Nephron (organoid): ENCODE measurements around the gene ERRFI1.

Experiments
- H3K27ac Mint-ChIP-seq, 3 experiments: 2 replicates each; pipeline ENCODE4 v1.8.0; 2020; ENCODE audit warnings: mixed read lengths in 3 of 3, mild to moderate bottlenecking in 2 of 3, moderate library complexity in 1 of 3
- H3K27me3 Mint-ChIP-seq: 2 replicates; pipeline ENCODE4 v1.8.0; 2021; ENCODE audit warnings: low read depth, mild to moderate bottlenecking, moderate library complexity, mixed read lengths
- H3K36me3 Mint-ChIP-seq: 2 replicates; pipeline ENCODE4 v1.8.0; 2020; ENCODE audit warnings: low read depth, mixed read lengths
- H3K4me1 Mint-ChIP-seq: 2 replicates; pipeline ENCODE4 v1.8.0; 2020; ENCODE audit warnings: mixed read lengths
- H3K4me3 Mint-ChIP-seq, 3 experiments: 2 replicates each; pipeline ENCODE4 v1.8.0; 2020; ENCODE audit warnings: mild to moderate bottlenecking in 3 of 3, mixed read lengths in 3 of 3, moderate library complexity in 2 of 3
- H3K9me3 Mint-ChIP-seq: 2 replicates; pipeline ENCODE4 v1.8.0; 2020; ENCODE audit warnings: mixed read lengths
- TF ChIP-seq, protein P1 (sequence below), 3 experiments: fragments of 200-600 bp; sonication (generic); IDR thresholded peaks; one replicate each; pipeline ENCODE4 v1.5.0; 2021; ENCODE audit warnings: antibody characterized with exemption in 3 of 3; ENCODE audit not compliant: unreplicated experiment in 3 of 3

Gene ERRFI1

DNA sequence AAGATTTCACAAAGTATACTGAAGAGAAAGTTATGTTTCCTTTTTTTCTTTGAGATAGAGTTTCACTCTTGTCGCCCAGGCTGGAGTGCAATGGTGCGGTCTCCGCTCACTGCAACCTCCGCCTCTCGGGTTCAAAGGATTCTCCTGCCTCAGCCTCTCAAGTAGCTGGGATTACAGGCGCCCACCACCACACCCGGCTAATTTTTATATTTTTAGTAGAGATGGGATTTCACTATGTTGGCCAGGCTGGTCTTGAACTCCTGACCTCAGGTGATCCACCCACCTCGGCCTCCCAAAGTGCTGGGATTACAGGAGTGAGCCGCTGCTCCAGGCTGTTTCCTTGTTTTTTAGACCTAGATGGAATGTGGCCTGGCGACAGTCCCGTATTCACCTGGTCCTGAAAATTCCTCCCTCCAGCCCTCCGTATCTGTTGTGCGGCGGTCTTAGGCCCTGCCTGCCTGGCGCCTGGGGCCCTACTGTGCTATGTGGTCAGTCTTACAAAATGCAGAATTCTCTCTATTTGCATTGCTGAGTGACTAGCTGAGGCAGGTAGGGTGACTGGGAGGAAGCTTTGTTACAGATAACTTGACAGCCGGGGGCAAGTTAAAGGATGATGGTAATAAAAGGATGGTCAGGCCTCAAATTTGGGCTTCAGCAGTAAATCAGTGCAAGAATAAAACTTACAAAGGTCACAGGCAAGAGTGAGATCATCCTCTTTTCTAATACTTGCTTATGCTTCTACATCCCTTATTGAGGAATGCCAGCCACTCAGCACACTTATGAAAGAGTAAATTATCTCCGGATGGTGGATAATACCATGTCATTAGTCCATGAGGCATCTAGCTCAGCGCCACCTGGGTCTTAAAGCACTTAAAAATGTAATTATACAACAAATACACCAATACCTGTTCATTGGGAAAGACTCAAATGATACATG lies 34.3 kb downstream of the ERRFI1 start:
- peaks cover 26% of the 10 kb centered on the region for H3K36me3 Mint-ChIP-seq
- no peak overlapping the region for H3K27ac Mint-ChIP-seq
- H3K9me3 Mint-ChIP-seq: no peaks in the 10 kb centered on the region
- no peaks in the 10 kb centered on the region for H3K27me3 Mint-ChIP-seq
- no peaks in the 10 kb centered on the region for H3K4me1 Mint-ChIP-seq
- no peak overlapping the region for H3K4me3 Mint-ChIP-seq
- TF ChIP-seq, protein P1, sequence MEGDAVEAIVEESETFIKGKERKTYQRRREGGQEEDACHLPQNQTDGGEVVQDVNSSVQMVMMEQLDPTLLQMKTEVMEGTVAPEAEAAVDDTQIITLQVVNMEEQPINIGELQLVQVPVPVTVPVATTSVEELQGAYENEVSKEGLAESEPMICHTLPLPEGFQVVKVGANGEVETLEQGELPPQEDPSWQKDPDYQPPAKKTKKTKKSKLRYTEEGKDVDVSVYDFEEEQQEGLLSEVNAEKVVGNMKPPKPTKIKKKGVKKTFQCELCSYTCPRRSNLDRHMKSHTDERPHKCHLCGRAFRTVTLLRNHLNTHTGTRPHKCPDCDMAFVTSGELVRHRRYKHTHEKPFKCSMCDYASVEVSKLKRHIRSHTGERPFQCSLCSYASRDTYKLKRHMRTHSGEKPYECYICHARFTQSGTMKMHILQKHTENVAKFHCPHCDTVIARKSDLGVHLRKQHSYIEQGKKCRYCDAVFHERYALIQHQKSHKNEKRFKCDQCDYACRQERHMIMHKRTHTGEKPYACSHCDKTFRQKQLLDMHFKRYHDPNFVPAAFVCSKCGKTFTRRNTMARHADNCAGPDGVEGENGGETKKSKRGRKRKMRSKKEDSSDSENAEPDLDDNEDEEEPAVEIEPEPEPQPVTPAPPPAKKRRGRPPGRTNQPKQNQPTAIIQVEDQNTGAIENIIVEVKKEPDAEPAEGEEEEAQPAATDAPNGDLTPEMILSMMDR (IDR thresholded peaks at IDR 0.05; ENCODE audit: unreplicated experiment in 3 of 3): no peak

DNA sequence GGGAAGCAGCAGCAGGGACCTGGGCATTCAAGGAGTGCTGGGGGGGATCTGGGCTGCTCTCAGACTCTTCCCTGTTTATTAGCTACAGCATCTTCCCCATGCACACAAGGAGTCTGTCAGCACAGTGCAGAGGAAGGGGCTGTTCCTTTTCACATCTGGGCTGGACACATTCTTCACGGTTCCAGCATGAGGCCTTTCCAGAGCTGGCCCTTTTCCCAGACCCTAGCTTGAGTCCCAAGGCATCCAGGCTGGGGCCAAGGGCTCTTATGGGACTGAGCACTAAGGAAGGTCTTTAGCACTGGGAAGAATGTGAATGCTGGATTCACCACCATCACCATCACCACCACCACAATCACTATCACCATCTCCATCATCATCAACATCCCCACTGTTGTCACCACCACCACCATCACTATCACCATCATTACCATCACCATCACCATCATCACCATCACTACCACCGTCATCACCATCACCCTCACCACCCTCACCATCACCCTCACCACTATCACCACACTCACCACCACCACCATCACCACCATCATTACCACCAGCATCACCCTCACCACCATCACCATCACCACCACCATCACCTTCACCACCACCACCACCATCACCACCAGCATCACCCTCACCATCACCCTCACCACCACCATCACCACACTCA lies 36.2 kb downstream of the ERRFI1 start:
- H3K4me3 Mint-ChIP-seq: no peak overlapping the region
- H3K36me3 Mint-ChIP-seq: peaks cover 42% of the 10 kb centered on the region
- no peaks in the 10 kb centered on the region for H3K9me3 Mint-ChIP-seq
- no peak overlapping the region for H3K27ac Mint-ChIP-seq
- H3K27me3 Mint-ChIP-seq: no peaks in the 10 kb centered on the region
- H3K4me1 Mint-ChIP-seq: no peaks in the 10 kb centered on the region
- TF ChIP-seq, protein P1 (IDR thresholded peaks at IDR 0.05; ENCODE audit: unreplicated experiment in 3 of 3): no peak

DNA sequence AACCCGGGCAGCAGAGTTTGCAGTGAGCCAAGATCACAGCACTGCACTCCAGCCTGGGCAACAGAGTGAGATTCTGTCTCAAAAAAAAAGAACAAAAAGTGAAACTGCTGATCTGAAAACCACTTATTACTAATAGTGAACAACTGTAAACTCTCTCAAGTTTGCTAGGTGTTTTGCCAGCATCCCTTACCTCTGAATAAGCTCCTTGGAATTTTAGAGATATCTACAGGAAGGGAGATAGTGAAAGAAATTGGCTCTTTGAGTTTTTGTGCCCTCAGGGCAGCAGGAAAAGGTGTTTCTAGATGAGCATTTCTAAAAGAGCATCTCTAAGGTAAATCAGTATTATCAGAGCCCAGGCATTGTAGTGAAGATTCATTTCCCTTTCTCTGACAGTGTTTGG lies 37.5 kb downstream of the ERRFI1 start:
- H3K4me3 Mint-ChIP-seq: no peak overlapping the region
- peaks cover 52% of the 10 kb centered on the region for H3K36me3 Mint-ChIP-seq
- TF ChIP-seq, protein P1 (IDR thresholded peaks at IDR 0.05; ENCODE audit: unreplicated experiment in 3 of 3): no peak
- H3K27me3 Mint-ChIP-seq: no peaks in the 10 kb centered on the region
- no peak overlapping the region for H3K27ac Mint-ChIP-seq
- H3K4me1 Mint-ChIP-seq: no peaks in the 10 kb centered on the region
- H3K9me3 Mint-ChIP-seq: no peaks in the 10 kb centered on the region

DNA sequence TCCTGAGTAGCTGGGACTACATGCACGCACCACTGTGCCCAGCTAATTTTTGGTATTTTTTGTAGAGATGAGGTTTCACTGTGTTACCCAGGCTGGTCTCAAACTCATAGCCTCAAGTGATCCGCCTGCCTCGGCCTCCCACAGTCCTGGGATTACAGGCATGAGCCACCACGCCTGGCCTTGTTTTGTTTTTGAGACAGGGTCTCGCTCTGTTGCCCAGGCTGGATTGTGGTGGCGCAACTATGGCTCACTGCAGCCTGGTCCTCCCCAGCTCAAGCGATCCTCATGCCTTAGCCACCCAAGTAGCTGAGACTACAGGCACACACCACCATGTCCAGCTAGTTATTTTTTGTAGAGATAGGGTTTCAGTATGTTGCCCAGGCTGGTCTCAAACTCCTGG lies 38.6 kb downstream of the ERRFI1 start:
- Mint-ChIP-seq H3K4me1 (no peaks in the 10 kb centered on the region), H3K36me3 (peaks cover 53% of the 10 kb centered on the region), H3K27me3 (no peaks in the 10 kb centered on the region), H3K9me3 (no peaks in the 10 kb centered on the region), H3K27ac (no peak overlapping the region), H3K4me3 (no peak overlapping the region)
- TF ChIP-seq, protein P1 (IDR thresholded peaks at IDR 0.05; ENCODE audit: unreplicated experiment in 3 of 3): no peak

DNA sequence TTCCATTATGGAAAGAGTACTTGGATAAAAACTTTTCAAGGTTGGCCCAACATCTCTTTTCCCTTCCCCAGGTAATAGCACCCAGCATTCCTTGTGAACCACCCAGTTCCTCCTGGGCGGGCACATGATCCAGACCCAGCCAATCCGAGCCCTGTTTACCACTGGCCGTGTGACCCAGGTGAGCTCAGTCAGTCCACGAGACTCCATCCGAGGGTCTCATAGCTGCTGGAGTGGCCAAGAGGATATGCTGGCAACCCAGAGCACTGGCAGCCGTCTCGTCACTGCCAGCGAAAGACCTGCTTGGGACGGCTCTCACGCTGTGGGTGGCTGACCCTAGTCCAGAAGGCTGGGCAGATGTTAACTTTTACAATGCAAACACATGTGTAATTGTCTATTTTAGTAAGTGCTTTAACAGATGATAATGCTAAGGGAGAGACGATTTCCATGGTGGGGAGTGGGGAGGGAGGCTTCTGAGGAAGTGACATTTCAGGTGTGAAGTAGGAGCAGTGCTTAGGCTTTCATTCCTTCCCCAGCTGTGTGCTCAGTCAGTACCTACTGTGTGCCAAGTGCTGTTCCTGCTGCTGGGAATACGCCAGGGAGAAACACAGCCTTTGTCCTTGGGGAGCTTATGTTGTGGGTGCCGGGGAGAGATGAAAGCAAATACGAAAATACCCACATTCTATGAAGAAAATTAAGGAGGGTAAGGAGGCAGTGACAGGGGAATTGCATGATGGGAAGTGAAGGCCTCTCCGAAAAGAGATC lies 40.1 kb downstream of the ERRFI1 start:
- no peaks in the 10 kb centered on the region for H3K9me3 Mint-ChIP-seq
- no peak overlapping the region for H3K27ac Mint-ChIP-seq
- peaks cover 58% of the 10 kb centered on the region for H3K36me3 Mint-ChIP-seq
- no peaks in the 10 kb centered on the region for H3K27me3 Mint-ChIP-seq
- no peaks in the 10 kb centered on the region for H3K4me1 Mint-ChIP-seq
- TF ChIP-seq, protein P1 (IDR thresholded peaks at IDR 0.05; ENCODE audit: unreplicated experiment in 3 of 3): no peak
- no peak overlapping the region for H3K4me3 Mint-ChIP-seq
